GM18511 (cell line): ENCODE measurements around the gene TFB1M.

Source experiments
- ATAC-seq: cut with Tn5 transposase; IDR thresholded peaks from one replicate; pipeline ENCODE4 v1.9.1; 2021; ENCODE audit warnings: mild to moderate bottlenecking, moderate library complexity; ENCODE audit not compliant: unreplicated experiment

The TFB1M gene

DNA sequence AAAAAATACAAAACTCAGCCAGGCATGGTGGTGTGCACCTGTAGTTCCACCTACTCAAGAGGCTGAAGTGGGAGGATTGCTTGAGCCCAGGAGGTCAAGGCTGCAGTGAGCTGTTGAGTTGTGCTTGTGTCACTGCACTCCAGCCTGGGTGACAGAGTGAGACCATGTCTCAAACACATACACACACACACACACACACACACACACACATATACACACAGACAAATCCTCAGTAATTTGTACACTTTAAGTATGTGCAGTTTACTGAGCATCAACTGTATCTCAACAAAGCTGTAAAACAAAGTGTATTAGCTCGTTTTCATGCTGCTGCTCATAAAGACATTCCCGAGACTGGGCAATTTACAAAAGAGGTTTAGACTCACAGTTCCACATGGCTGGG lies 7.3 kb downstream of the TFB1M start:
- ATAC-seq = no peak

DNA sequence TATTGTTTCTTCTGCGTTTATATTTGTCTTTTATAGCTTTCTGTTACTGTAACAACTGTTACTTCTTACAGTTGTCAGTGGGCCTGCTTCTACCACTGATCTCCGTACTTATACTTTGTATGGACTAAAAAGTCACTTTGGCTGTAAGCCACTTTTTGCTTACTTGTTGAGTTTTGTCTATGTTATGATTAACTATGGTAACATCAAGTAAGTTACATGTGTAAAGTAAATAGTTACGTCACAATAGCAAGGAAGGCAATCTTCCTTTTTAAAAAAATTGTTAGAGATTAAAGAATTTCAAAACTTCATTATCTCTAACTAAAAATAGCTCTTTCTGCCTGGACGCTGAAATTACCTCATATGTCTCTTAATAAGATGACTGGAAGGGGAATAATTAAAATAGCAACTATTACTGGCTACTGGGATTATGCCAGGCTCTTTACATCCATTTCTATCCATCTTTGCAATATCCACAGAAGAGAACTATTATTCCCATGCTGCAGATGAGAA lies 10.9 kb downstream of the TFB1M start:
- no peak for ATAC-seq

DNA sequence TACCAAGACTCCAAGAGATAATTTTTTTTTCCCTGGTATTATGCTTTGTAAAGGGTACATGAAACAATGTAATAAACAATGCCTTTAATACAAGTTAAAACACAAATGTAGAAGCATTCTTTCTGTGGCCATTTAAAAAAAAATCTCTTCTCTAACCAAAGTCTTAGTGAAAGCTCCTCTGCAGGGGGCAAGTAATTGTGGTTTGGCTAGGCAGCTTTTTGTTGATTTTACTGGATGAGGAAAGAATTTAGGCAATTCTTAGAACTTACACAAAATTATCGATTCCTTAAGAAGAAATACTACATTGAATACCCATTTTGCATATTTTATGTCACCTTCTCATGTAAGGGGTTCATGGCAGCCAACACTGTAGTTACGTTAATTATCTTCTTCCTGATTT lies 12.4 kb downstream of the TFB1M start:
- ATAC-seq = no peak

DNA sequence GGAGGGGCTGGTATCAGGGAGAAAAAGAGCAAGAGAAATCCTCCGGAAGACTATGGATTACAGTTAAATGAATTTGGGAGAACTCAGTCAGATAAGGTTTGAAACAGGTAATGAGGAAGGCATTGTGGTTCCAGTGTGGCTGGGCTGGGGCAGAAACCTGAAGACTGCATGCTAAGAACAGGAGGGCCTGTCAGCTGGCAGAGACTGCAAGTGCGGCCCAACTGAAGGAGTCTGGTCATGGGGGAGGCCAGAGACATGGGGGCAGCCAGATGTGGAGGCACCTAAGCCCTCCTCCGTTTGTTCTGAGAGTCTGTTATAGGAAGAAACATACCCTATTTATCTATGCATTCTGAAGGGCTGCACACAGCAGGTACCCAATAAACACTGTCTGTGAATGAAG lies 16.6 kb downstream of the TFB1M start:
- ATAC-seq = no peak

DNA sequence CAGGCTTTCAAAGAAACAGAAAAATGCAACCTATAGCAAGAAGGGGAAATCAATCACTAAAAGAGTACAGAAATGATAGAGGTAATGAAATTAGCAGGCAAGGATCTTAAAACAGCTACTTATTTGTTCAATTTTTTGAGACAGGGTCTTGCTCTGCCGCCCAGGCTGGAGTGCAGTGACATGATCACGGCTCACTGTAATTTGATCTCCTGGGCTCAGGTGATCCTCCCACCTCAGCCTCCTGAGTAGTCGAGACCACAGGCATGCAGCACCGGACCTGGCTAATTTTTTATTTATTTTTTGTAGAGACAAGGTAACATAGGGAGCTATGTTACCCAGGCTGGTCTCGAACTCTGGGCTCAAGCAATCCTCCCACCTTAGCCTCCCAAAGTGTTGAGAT lies 21.6 kb downstream of the TFB1M start:
- ATAC-seq = no peak

DNA sequence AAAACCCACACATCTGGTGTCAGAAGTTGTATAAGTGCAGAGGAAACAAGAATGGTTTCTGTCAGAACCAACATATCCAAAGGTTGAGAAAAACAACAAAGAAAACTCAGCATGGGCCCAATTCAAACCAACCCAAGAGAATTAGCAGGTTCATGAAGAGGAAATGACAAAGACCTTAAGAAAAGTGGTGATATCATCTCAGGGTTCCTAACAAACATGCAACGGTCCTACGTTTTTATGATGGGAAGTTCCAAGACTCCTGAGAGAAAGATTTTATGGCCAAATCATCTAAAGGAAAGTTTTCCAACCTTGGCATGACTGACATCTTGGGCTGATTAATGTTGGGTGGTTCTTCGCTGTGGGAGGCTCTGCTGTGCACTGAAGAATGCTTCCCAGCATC lies 23.0 kb downstream of the TFB1M start:
- ATAC-seq = no peak

DNA sequence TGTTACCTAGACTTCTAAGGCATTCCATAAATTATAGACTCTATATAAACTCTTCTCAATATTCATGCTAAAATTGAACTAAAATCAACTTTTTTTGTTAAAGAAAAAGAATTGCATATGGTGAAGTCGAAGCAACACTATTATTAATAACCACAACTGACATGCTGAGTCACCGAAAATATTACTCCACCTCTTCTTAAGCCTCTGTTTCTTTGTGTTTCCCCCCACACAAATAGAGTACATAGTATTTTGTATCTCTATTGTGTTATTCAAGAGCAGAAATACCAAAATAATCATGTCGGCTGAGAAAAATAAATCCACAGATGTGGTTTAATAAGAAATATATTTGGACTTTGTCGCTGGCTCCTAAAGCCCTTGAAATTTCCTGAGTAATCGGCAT lies 23.8 kb downstream of the TFB1M start:
- ATAC-seq = no peak

DNA sequence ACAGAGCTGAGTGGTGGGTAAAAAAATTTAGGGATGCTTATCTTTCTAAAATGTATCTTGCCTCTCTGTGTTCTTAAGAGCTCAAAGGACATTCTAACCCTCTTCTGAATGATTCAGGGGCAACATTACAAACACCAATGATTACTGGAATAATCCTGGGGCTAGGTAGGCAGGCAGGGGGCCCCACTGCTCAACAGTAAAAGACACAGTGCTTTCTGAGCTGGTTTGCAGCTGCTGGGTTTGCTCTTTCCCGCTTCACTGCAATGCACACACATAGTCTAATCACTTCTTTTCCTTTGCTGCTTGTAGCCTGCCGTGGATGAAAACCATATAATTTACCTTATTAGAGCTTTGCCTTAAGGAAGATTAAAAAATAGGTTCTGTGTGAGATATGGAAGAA lies 26.5 kb downstream of the TFB1M start:
- ATAC-seq = no peak

DNA sequence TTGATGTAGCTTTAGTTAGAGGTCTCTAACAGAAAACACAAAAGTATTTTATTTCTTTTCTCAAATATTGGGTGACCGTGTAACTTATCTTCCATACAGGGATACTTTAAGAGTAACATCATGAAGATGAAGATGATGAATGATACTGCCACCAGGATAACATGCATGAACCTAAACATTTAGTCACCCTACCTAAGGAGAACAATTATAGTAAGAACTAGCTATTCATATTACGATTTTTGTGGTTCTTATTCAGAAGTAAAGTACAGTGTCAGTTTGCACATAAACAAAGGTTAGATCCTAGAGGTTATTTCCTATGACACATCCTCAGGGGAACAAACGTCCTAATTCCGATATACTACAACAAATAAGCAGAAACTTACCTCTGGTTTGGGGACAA lies 29.5 kb downstream of the TFB1M start:
- ATAC-seq = no peak

DNA sequence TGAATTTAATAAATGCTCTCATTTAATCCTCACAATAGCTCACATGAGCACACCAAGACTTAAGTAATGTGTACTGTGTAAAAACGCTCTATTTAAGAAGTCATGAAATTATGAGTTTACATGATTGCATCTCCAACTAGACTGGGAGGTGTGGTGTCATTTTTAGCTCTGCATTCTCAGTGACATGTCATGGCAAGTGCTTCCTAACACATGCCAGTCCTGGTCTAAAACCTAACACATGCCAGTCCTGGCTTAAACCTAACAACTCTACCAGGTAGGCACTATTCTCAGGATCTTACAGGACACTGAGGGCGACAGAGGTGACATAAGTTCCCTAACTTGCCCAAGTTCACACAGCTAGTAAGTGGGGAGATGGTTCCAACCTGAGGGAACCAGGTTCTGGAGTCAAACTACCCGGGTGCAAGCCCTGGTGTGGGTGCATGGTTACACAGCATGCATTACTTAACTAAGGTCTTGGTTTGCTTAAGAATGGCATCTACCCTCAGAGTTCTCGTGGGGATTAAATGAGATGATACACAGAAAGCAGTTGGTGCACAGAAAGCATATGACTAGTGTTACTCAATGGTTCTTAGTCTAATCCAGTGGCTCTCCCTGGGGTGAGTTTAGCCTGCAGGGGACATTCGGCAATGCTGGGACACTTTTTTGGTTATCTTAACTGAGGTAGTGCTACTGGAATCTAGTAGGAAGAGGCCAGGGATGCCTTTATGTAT lies 35.8 kb downstream of the TFB1M start:
- no peak for ATAC-seq

DNA sequence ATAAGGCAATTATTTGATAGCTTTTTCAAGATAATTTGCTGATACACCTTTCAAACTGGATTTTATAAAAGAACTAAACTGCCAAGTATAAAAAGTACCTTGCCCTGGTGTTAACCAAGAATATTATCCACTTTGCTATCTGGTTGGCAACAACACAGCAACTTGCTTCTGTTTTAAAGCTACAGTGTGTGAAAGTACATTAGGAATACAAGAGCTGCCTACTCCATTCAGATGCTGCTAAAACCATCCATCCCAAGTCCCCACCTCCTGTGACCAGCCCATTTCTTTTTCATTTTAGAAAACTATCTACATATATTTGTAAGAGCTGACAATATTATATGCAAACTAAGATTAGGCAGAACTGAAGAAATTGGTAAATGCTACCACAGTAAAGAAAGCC lies 37.6 kb downstream of the TFB1M start:
- no peak for ATAC-seq

DNA sequence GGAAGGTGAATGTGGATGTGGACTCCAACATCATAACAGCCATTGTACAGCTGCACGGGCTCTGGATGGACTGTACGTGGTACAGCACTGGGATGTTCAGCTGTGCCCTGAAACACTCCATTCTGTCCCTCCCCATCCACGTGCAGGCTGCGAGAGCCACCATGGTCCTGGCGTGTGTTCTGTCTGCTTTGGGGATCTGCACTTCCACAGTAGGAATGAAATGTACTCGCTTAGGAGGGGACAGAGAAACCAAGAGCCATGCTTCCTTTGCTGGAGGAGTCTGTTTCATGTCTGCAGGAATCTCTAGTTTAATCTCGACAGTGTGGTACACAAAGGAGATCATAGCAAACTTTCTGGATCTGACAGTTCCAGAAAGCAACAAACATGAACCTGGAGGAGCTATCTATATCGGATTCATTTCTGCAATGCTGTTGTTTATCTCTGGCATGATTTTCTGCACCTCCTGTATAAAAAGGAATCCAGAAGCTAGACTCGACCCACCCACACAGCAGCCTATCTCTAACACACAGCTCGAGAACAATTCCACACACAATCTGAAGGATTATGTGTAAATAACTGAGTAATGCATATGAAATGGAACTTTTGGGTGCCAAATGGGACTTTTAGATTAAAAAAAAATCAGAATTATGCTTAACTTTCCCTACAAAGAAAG lies 38.3 kb downstream of the TFB1M start:
- no peak for ATAC-seq

DNA sequence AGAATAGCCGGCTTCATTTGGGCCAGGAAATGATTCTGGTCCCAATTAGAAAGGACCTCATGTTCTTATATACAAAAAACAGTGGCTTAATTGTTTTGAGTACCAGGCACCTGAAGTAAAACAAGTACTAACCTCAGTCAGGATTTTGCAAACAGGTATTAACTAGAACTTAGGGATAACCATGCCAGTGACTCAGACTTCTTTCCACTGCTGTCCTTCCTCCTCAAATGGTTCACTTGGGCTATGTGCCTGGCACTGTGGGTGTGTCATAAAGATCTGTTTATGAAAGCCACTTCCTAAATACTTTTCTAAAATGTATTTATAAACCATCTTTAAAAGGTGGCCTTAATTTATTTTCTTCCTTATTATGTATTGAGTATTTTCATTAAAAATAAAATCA lies 39.8 kb downstream of the TFB1M start:
- ATAC-seq = no peak

DNA sequence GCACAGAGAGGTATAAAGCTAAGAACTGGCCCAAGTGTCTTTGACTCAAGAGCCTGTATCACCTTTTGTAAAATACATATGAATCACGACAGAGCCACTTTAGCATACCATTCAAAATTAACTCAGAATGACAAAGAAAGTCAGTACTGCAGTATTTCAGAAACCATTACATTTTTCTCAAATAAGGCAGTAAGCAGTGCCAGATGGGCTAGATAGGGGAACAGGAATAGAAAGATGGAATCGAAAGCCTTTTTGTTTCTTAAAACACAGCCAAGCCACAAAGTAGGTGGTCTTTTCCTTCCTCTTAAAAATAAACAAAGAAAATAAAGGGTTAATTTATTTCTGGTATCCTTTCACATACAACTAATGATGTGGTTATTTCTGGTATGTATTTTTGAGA lies 40.2 kb downstream of the TFB1M start:
- ATAC-seq = no peak

DNA sequence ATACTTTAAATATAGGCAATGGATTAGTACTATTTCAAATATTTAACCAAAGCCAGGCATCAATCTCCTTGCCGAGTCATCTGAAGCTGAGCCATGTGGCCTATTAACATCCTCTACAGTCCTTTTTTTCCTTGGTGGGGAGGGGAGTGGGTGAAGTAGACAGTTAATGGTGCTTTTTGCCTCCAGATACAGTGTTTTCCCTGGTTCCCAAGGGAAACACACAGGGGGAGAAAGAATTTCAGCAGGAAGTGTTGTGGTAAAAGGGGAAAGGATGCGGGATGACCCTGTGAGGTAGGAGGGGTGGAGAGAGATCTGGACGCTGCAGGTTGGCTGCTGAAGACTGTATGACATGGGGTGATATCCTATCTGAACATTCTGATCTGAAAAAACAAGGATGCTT lies 40.9 kb downstream of the TFB1M start:
- ATAC-seq = no peak

DNA sequence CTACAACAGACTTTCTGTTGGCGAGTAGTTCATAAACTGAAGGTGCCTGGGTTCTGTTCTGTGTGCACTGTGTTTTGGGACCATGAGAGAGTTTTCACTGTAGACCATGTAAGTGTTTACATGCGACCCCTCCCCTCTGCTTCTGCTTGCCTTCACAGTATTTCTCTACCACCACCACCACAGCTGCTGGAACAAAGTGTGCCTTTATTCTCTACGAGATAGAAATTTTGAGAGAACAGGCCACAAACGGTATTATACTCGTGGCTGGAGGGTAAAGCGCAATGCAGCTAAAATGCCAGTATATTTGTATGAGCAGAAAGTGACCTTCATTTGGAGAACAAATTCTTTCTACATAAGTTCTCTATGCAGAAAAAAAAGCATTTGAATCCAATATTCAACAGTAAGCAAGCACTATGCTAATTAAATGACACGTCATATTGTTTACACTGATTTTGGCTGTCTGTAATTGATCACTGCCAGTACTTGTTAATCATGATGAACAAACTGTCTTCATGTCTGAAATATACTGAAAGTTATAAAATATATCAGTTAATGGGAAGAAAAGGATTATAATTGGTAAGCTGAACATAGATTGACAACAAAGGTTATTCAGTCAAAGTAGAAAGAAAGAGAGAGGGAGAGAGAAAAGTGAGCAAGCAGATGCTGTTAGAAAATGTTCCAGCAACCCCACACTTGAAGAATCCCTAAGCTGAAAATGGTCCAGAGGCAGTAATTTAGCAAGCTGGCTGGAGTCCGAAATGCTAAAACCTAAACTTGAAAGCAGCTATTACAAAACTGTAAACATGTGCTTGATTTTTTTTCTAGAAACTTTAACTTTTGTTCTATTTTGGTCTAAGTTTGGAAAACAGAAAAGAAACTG lies 41.7 kb downstream of the TFB1M start:
- ATAC-seq = no peak

DNA sequence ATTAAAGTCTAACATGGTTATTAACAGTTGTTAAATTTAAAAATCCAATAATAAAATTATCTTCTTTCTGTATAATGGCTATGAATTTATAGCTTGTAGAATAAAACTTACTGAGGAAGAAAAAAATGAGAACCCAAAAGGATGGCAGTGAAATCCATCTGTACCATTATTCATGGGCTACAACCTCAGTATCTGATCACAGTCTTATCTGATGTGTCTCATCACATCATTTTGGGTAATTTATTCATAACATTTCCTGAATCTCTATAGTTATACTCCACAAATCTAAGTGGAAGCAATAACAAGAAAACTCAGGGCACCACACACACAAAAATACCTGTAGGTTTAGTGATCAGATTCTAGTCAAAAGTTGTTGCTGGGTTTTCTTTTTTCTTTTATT lies 43.1 kb downstream of the TFB1M start:
- no peak for ATAC-seq

DNA sequence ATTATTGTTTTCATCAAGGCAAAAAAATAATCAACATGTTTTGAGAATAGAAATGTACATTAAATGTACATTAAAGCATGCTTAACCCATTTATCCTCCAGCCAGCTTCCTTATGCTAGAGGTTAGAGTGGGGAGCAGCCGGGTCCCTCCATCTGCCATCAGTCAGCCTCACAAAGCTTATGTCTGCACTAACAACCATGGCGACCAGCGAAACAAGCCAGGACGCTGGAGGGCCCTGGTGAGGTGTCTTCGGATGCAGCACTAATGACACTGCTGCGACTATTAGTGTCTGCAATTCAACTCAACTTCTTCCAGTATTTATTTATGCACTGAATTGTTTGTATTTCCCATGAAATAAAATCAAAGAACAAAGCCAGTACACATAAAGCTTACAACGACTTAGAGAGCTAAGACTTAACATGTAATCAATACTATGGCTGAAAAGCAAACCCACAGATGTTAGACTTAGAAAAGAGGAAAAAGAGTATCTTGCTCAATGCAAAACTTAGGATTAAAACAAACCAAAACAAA lies 43.7 kb downstream of the TFB1M start:
- ATAC-seq = no peak

DNA sequence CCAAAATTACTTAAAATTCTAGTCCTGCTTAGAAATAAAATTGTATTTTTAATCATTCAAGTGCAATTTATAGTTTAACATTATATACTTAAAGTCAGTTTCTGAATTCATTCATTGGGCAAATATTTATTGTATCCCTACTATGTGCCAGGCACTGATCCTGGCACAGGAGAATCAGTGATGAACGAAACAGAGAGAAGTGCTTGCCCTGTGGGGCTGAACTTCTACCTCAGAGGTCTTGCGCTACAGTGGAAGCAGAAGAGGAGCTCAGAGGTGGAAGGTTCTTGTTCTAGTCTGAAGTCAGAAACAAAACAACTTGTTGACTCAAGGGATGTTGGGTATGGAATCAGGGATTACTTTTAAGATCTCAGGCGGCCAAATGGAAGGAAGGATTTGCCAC lies 44.5 kb downstream of the TFB1M start:
- no peak for ATAC-seq

DNA sequence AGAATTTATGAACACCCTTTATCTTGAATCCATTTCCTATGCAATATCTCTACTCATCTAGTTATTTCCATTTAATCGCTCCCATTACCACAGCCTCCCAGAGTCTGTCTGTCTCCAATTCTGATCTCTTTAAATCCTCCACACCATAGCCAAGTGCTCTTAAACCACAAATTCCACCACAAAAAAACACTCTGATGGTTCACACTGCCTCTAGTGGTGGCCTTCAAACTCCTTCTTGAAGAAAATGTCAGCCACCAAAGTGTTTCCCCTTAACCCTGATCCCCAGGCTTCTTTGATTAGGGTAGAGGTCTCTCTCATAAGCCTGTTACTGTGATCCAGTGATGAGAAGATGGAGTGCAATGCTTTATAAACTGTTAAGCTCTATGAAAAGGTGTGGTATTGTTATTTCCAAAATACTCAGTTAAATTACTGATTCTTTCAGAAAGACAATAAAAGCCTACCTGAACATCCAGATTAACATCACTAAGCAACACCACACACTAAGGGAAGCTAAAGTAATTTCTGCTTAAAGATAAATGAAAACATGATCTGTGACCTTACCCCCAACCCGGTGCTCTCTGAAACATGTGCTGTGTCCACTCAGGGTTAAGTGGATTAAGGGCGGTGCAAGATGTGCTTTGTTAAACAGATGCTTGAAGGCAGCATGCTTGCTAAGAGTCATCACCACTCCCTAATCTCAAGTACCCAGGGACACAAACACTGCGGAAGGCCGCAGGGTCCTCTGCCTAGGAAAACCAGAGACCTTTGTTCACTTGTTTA lies 46.0 kb downstream of the TFB1M start:
- peak; percentile 58 for ATAC-seq

DNA sequence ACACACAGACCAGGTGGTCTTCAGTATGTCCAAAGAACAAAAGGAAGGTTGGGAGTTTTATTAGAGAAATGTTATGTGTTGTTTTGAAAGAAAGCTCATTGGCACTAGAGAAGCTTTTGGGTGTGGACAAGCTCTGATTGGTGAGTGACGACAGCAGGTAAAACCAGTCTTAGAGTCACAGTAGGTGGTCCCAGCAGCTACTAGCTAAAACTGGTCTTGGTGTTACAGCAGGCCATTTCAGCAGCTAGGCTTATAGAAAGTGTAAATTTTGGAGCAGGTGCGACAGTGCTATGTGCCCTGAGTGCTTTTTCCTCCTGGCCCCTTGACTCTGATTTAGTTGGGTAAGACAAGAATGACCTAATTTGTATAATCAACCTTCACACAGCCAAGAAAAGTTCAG lies 46.9 kb downstream of the TFB1M start:
- no peak for ATAC-seq
